ENCODE results near the gene UST. TPM values are rescaled to one million over a fixed set of nuclear protein-coding genes. Genes with fewer than 3 reads are reported as not detected.

The UST gene
- total and polyA plus RNA-seq, 7 donors = 0.79 to 2.6 (median 2.0) TPM

DNA sequence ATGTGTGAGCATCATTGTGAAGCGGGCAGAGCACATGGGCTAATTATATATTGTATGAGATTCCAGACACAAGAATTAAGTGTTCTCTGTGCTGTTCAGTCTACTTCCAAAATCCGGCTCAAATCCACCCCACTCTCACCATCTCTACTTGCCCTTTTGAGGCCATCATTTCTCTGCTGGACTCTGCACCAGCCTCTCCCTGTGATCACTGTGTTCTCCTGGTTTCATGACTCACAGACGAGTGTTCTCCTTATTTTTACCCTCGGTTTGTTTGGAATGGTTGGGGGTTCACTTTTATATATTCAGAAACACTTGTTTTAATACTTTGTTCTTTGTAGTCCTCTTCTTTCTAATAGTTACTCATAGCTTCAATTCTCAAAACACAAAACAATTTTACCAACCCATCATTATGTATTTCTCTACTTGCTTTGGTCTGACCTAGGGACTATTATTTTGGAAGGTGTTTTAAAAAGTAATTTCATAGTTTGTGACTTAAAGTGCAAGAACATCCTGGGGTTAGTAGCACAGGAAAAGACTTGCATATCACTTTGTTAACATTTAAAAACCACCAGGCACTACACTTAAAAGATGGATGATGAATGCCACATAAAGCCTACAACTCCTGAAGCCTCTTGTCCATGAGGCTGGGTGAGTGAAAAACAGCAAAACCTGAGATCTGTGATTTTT is 82.7 kb downstream of the UST start:
- WGBS, 3 donors = 87 to 95% (median 88%) methylated on average over 4 of the region's 4 CpGs
- H3K4me1 ChIP-seq = no peaks in the 10 kb centered on the region
- intact Hi-C loops (cut with DNase I) = no loop called here
- H3K4me3 ChIP-seq = no peak overlapping the region
- TF ChIP-seq, protein P1, sequence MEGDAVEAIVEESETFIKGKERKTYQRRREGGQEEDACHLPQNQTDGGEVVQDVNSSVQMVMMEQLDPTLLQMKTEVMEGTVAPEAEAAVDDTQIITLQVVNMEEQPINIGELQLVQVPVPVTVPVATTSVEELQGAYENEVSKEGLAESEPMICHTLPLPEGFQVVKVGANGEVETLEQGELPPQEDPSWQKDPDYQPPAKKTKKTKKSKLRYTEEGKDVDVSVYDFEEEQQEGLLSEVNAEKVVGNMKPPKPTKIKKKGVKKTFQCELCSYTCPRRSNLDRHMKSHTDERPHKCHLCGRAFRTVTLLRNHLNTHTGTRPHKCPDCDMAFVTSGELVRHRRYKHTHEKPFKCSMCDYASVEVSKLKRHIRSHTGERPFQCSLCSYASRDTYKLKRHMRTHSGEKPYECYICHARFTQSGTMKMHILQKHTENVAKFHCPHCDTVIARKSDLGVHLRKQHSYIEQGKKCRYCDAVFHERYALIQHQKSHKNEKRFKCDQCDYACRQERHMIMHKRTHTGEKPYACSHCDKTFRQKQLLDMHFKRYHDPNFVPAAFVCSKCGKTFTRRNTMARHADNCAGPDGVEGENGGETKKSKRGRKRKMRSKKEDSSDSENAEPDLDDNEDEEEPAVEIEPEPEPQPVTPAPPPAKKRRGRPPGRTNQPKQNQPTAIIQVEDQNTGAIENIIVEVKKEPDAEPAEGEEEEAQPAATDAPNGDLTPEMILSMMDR (IDR thresholded peaks at IDR 0.05) = no peak
- no peak for DNase-seq
- H3K27me3 ChIP-seq (ENCODE audit: insufficient read depth in 3 of 3, low read length in 2 of 3) = no peaks in the 10 kb centered on the region
- ATAC-seq = no peak
- no peak overlapping the region for H3K27ac ChIP-seq
- no peaks in the 10 kb centered on the region for H3K9me3 ChIP-seq
- H3K36me3 ChIP-seq (ENCODE audit: insufficient read depth in 1 of 2, low read depth in 1 of 2) = no peaks in the 10 kb centered on the region

DNA sequence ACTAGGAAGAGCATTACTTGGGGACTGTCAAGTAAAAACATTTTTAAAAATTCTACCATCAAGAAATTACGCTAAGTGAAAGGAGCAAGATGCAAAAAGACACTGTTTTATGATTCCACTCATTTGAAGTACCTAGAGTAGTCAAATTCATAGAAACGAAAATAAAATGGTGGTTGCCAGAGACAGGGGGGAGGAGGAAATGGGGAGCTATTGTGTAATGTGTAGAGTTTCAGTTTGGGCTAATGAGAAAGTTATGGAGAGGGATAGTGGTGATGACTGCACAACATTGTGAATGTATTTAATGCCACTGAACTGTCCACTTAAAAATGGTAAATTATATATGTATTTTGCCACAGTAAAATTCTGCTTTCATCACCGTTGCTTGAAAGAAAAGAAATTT is 83.8 kb downstream of the UST start:
- no peak overlapping the region for H3K27ac ChIP-seq
- H3K27me3 ChIP-seq (ENCODE audit: insufficient read depth in 3 of 3, low read length in 2 of 3) = no peaks in the 10 kb centered on the region
- no peaks in the 10 kb centered on the region for H3K4me1 ChIP-seq
- no peaks in the 10 kb centered on the region for H3K9me3 ChIP-seq
- no peak for ATAC-seq
- intact Hi-C loops (cut with DNase I) = no loop called here
- DNase-seq = no peak
- TF ChIP-seq, protein P1 (IDR thresholded peaks at IDR 0.05) = no peak
- no peak overlapping the region for H3K4me3 ChIP-seq
- WGBS, 3 donors = 83 to 98% (median 87%) methylated on average over 3 of the region's 3 CpGs
- H3K36me3 ChIP-seq (ENCODE audit: insufficient read depth in 1 of 2, low read depth in 1 of 2) = no peaks in the 10 kb centered on the region

DNA sequence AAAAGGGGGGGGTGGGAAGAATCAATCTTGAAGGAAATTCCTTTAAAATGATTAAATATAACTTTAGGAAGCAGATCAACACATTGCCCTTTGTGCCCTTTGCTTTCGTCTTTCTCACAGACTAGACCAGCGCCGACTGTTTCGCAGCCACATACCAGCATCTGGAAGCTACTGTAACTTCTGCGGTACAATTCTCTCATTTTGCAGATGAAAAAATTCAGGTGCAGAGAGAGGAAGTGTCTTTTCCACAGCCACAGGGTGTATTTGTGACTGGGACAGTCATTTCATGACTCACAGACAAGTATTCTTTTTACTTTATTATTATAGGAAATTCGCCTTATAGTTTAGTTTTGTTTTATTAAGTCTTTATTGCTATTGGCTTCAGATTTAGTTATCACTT is 84.2 kb downstream of the UST start:
- H3K27me3 ChIP-seq (ENCODE audit: insufficient read depth in 3 of 3, low read length in 2 of 3) = no peaks in the 10 kb centered on the region
- no peak overlapping the region for H3K4me3 ChIP-seq
- ATAC-seq (no peak), DNase-seq (no peak)
- intact Hi-C loops (cut with DNase I) = no loop called here
- H3K36me3 ChIP-seq (ENCODE audit: insufficient read depth in 1 of 2, low read depth in 1 of 2) = no peaks in the 10 kb centered on the region
- H3K9me3 ChIP-seq = no peaks in the 10 kb centered on the region
- H3K4me1 ChIP-seq = no peaks in the 10 kb centered on the region
- TF ChIP-seq, protein P1 (IDR thresholded peaks at IDR 0.05) = no peak
- H3K27ac ChIP-seq = no peak overlapping the region
- WGBS, 3 donors = 89 to 91% (median 91%) methylated on average over 6 of the region's 6 CpGs

DNA sequence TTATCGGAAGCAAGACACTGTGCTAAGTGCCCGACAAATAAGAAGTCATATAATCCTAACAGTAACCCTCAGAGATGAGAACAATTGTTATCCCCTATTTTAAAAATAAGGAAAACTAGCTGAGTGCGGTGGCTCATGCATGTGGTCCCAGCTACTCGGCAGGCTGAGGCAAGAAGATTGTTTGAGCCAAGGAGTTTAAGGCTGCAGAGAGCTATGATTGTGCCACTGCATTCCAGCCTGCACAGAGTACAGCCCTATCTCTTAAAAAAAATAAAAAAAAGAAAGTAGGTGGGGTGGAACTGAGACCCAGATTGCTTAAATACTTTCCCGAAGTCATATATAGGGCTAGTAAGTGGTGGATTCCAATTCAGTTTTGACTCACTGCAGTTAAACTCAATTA is 84.7 kb downstream of the UST start:
- Histone ChIP-seq H3K9me3 (no peaks in the 10 kb centered on the region), H3K27me3 (ENCODE audit: insufficient read depth in 3 of 3, low read length in 2 of 3) (no peaks in the 10 kb centered on the region), H3K27ac (no peak overlapping the region), H3K36me3 (ENCODE audit: insufficient read depth in 1 of 2, low read depth in 1 of 2) (no peaks in the 10 kb centered on the region), H3K4me1 (no peaks in the 10 kb centered on the region), H3K4me3 (no peak overlapping the region)
- DNase-seq (no peak), ATAC-seq (no peak)
- TF ChIP-seq, protein P1 (IDR thresholded peaks at IDR 0.05) = no peak
- 77 to 89% (median 82%) methylated on average over 5 of the region's 5 CpGs for WGBS, 3 donors
- intact Hi-C loops (cut with DNase I) = no loop called here

DNA sequence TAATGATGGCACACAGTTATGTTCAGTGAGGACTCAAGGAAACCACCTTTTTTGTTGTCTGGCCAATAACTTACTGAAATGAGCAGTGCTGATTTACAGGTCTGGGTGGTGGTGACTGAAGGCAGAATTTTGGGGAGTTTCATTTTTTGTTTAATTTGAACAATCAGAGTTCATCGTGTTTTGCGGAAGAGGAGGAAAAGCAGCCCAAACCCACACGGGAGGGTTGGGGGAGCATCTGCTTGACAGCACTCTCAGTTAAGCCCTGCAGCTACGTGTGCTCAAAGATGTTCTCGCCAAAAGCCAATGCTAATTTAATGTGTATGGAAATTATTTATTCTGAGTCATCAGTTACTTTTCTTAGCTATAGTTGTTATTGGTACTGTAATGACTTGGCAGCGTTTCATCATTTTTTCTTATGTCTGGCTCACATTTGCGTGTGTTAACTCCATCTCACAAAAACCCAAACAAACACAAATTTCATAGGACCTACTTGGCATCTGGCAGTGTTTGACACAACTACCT is 89.2 kb downstream of the UST start:
- Histone ChIP-seq H3K4me3 (no peak overlapping the region), H3K4me1 (no peaks in the 10 kb centered on the region), H3K36me3 (ENCODE audit: insufficient read depth in 1 of 2, low read depth in 1 of 2) (no peaks in the 10 kb centered on the region), H3K27ac (no peak overlapping the region), H3K27me3 (ENCODE audit: insufficient read depth in 3 of 3, low read length in 2 of 3) (no peaks in the 10 kb centered on the region), H3K9me3 (no peaks in the 10 kb centered on the region)
- ATAC-seq (no peak), DNase-seq (no peak)
- intact Hi-C loops (cut with DNase I) = no loop called here
- TF ChIP-seq, protein P1 (IDR thresholded peaks at IDR 0.05) = no peak
- WGBS, 3 donors = 70 to 71% (median 70%) methylated on average over 7 of the region's 7 CpGs

All from psoas muscle (tissue), 8 donors.